GM21515 (cell line): ENCODE measurements around the gene ATXN7L1.
A peak's percentile ranks its signal among the peaks of the same experiment; 100 is the strongest.

Source experiments
- ATAC-seq: cut with Tn5 transposase; IDR thresholded peaks from one replicate; pipeline ENCODE4 v1.9.1; 2021; ENCODE audit not compliant: unreplicated experiment

Gene ATXN7L1

DNA sequence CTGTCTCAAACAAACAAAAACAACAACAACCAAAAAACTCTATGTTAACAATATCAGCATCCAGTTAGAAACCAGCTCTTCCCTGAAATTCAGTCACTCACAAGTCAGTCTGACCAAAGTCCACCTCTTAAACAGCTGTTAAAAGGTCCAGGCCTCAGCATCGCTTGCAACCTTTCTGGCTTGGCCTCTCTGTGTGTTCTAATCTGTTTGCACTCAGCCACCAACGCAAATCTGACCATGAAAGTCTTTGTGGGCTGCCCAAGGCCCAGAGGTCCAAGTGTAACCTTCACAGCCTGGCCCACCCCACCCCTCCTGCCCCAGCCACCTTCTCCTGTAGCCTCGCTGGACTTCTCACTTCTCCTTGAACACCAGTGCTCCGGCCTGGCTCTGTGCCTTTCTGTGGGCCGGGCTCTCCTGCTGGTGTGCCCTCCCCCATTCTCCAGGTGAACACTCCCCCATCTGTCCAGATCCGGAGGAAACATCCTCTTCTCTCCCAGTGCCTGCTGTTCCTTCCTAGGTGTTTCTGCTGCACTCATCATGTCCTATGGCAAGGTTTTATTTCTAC is 222.9 kb downstream of the ATXN7L1 start:
- no peak for ATAC-seq

DNA sequence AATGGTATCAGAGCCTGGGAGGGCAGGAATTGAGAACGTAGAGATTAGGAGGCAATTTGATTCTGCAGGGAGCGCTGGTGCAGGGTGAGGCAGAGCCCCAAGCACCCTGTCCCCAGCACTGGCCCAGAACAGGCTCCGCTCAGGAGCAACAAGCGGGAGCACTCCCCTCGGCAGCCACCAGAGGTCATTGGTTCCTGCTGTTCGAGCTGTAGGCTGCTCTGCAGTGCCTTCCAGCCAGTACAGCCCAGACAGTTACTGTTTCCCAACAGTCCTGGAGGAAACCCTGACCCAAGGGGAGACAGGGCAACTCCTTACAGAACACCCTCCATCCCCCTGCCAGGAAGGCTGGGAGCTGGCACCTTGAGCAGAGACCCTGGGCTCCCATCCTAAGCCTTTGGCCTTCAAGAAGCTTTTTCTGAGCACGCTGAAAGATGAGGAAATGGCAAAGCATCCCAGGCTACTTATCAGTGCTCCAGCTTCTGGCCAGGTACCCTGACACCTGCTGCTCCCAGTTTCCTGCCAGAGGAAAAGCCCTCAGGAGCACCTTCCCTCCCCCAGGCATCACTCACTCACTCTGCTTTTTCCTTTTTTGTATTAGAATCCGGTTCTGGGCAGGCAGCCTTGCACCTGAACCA is 223.9 kb downstream of the ATXN7L1 start:
- peak; percentile 72 for ATAC-seq

DNA sequence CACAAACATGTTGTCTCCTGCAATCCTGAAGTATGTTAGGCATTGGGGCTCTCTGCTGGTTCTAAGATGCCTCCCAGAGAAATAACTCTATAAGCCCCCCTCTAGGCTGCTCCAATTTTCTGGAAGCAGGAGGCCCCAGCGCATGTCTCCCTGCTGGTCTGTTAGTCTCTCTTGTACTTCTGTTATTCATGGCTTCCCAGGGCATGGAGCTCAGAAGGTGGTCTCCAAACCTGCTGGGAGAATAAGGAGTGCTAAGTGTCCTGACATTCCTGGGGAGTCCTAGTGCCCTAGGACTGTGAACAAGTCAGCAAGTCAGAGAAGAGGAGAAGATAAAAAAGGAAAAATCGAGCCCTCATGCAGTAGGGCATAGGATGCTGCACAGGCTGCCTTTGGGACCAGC is 224.6 kb downstream of the ATXN7L1 start:
- ATAC-seq: no peak

DNA sequence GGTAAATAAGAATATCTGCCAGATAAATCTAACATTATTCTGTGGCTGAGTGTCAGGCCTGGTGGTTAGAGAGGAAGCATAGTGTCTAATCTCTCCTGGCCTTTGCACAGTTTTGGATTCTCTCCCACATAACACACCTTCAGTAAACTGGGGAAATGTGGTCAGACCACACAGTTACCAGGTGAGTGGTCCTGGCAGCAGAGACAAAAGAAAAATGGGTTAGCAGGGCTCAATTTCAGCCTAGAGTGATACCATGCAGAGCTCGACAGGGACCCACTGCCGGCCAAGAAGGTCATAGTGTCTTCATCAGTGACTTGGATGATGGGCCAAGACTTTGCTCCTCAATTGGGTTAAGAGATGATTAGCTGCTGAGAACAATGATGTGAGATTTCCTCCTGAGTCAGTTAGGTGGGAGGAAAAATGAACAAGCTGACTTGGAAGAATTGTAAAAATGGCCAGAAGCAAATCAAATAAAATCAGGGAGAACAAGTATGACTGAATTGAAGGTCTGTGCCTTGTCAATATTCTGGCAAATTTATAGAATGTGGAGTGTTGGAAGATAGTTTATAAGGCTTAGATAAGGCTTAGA is 225.9 kb downstream of the ATXN7L1 start:
- no peak for ATAC-seq

DNA sequence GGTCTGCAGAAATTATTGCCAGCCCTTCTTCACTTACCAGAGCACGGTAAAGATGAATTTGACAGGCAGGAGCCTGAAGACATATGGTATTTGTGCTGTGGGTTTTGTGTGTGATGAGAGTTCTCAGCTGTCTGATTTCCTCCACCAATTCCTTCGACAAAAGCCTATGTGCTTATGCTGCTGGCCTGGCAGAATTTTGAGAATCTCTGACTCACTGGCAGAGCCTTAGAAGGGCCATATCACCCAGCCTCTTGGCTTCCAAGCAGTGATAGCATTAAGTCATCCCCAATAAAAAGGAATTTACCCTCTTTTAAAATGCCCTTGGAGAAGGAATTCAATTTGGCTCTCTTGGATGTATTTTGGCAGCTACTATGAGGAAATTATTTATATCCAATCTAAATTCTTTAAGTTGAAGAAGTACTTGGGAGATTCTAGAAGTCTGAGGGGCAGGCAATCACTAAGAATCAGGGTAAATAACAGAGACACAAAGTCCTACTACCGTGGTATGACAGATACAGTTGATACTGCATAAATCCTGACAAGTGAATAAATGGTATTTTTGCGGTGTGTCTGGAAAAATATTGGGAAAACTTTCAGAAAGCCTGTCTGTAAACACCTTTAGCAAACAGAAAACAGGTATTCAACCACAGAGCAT is 226.5 kb downstream of the ATXN7L1 start:
- ATAC-seq: no peak

DNA sequence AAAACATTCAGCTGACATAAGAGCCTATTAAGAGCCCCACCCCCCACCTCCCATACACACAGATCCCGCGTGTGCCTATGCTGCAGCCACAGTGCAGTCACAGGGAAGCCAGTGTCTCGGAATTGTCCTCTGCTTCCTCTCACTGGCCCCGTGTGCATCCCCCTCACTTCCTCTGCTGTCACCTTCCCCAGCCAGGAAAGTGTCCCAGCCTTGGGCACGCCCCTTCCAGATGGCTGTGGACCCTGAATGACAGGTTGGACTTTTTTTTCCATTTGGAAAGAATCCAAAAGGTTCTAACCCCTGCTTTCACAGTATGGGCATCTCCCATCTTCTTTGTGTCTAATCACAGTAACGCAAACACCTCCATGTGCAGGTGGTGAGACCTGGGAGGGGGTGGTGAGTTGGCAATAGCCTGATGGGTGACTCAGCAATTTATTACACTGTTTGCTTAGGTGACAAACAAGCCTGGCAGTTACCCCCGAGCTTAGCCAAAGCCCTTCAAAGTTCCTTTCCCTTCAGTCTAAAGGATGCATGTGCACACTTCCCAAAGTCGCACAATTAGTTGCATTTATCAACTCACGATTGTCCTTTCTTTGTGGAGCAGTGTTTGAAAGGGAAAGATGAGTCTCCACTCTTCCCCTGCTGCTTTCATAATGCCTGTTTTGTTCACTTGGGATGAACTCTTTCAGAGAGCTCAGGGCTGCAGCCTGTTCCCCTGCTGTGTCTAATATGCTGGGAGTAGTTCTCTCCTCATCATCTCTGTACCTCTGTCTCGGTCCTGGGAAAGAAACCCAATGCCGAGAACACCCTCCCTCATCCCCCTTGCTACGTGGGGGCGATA is 227.6 kb downstream of the ATXN7L1 start:
- ATAC-seq: no peak

DNA sequence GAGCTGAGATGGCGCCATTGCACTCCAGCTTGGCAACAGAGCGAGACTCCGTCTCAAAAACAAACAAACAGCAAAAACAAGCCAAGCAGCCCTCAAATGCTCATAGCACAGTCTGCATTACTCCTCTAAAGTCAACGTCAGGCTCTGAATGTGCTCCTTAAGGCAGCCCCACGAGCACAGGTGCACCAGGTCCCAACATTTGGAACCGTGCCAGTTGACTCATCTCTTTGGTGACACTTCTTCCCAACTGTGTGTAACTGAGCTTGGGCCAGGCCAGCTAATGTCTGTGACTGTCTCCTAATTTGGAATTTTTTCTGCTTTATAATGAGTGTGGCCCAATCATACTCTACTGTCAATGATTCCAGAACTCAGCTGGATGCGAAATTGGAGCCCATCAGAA is 228.8 kb downstream of the ATXN7L1 start:
- ATAC-seq: no peak

DNA sequence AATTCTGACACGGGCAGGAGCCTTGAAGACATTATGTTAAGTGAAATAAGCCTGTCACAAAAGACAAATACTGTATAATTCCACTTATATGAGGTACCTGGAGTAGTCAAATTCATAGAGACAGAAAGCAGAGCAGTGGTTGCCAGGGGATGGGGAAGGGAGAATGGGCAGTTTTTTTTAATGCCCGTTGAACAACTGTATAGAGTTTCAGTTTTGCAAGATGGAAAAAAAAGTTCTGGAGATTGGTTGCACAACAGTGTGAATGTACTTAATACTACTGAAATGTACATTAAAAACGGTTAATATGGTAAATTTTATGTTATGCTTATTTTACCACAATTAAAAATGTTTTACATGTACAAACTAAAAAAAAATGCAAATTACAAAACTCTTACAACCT is 231.5 kb downstream of the ATXN7L1 start:
- ATAC-seq: no peak

DNA sequence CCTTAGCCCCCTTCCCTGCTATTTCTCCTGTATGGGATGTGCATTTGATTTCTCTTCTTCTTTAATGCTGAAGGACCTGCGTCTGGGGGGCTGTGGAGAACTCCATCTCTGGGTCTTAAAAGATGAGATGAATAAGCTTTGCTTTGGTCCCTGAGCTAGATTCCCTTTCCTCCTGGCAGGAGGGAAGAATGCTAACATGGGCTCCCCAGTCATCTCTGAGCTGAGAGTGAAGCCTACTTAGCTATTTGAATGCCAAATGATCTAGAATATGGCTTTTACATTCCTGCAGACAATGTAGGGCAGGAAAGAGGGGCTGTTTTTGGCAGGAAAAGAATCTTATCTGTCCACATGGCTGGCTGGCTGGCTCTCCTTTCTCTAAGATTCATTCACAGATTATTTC is 232.5 kb downstream of the ATXN7L1 start:
- ATAC-seq: no peak

DNA sequence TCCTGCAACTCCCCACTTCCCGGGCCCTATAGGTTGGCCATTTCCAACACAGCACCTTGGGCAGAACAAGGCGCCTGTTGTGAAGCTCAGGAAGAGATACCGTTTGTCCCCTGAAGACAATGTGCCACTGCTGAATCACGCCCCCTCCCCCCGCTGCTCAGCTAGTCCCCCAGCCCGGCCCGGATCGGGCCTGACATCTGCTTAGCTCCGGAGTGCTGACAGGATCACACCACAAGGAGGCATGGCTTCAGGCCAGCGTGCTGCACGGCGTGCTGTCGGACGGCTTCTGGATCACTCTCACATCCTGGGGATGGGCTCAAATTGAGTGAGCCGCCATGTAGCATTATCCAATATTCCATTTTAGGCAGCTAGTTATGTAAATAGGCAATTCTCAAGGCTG is 233.0 kb downstream of the ATXN7L1 start:
- no peak for ATAC-seq

DNA sequence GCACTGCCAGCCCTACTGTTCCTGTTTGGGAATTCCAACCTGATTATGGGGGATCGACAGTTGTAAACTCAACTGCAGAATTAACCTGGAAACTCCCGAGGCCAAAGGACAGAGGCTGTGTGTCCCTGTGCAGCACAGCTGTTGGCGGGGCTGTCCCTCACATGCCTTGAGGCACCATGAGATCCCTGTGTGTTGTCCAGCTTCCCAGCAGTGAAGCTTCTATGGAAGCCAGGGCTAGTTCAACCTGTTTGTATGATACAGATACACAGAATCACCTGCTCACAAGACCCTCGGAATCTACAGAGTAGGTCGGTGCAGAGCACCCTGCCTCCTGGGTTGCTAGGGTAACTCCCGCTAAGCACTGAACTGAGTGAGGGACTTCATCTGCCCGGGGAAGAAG is 234.1 kb downstream of the ATXN7L1 start:
- ATAC-seq: no peak

DNA sequence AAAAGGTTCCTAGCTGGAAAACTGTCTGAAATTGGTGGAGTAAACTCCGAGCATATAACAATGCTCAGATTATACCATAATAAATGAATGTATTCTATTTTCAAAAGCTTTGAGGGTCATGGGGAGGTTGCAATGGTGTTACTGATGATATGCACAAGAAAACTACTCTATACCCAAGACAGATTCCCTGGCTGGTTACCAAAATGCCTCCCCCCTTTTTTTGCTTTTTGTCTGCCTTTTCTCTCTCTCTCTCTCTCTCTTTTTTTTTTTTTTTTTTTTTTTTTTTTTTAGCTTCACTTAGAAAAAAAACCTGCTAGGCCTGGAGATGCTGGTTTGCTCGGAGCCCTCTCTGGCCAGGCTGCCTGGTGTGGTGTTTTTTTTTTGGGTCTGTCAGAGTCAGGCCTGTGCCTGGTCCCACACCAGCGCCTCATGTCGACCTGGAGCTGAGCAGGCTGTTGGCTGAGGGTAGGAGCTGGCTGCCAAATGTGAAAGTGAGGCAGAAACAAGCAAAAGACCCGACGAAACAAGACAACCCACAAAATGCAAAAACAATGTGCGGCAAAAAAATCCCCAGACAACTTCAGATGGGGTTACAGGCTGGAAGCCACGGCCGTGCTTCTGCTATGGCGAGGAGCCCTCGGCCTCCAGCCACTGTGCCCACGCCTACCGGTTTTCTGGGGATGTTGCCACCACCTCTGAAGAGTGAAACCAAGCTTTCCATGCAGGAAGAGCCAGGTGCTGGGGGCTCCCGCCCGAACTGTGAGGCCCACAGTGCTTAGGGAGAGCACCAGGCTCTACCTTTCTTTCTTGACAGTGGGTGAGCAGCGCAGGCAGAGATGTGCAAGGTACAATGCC is 235.2 kb downstream of the ATXN7L1 start:
- no peak for ATAC-seq

DNA sequence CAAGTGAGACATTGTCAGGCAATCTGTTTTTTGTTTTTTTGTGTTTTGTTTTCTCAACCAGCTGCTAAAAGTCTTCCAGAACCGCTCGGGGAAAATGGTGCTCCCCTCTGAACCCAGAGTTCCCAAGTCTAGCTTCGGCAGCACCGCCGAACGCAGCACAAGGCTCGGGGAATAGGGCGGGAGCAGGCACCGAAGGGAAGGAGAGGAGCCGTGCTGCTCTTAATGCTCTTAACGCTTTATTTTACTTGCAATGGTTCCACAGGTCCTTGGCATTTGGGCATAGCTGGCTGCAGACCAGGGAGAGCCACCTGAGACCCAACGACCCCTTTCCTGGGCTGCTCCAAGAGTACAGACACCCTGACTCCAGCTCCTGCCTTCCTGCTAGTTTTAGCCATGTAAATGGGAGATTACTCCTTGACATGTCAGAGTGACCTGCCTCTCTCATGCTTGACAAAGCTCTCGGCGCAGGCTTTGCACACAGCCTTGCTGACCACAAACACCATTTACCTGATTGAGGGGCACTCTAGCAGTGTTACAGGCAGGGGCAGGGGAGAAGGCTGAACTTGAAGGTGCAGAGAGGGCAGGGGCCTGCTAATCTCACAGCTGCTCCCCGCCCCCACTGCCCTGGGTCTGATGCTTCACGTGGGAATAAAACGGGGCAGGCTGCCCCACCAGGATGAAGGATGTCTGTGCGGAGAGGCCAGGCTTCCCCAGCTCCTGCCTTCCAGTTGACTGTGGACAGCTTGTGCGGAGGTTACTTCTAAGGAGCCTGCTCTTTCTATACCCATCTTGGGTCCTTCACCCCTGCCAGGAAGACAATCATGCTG is 236.5 kb downstream of the ATXN7L1 start:
- no peak for ATAC-seq

DNA sequence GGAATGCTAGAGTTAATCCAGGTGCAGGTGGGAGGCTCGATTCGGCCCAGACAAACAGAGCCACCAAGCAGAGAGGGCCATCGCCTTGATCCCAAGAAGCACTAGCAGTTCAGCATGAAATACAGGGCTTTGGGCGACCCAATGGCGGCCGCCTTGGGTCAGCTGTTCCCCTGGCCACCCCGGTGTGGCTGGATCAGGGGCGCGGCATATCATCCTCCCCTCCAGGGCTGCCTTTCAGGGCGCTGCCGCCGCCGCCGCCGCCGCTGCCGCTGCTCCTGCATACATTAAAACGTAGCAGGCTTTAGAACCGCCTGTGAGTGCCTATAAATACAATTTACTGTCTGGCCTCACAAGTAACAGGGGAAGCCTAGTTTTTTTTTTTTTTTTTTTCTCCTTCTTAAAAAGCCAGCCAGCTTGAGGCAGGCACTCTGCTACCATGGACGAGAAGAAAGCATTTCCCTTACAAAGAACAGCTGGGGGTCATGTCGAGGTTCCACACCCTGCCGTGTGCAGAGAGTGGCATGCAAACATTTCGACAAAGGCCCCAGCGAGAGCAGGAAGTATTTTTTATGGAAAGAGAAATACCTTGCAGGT is 237.4 kb downstream of the ATXN7L1 start:
- ATAC-seq: no peak

DNA sequence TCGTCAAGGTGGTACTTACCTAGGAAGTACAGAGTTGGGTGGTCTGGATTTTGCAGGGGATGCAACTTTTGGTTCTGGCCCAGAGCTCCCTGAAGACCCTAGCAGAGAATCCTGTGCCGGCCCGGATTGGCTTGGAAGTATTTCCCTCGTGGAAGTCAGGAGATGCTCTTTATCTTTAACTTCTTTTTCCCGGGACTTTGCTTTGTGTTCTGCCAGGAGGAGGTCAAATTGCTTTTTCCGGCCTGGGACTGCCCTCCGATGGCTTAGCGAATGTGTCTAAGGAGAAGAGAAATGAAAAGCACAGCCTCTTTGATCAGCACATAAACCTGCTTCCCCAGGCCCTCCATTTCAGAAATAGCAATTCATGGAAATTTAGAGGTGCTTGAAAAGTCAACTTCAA is 238.1 kb downstream of the ATXN7L1 start:
- no peak for ATAC-seq

DNA sequence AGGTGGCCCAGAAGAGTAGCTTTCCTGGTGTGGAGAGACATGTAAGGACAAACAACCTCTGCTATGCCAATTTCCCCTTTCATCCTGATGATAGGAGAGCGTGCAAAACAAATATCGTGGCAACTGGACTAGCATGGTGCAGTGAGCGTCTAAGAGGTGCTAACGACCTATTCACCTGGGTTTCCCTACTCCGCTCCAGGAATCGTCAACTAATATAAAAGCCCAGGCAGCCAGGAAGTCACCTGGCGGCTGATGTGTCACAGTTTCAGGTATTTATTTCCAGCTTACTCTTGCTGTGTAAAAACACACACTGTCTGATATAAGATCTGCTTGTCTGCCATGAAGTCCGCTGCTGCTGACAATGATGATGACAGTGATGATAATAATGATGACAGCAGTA is 238.6 kb downstream of the ATXN7L1 start:
- no peak for ATAC-seq

DNA sequence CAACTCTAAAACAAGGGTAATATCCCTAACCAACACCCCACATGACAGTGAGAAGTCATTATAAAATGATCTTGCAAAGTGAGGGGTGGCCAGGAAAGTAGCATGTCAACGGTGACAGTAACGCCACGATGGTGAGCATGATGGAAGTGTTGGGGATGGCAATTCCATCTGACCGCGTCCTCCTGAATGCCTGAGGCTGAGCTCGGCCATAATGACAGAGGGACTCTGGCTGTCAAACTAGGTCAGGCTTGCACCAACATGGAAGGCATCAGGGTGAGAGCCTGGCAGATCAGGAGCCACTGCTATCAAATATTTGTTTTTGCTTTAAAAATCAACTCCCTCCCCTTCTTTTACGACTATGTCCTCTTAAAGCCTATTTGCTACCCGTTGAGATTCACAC is 239.4 kb downstream of the ATXN7L1 start:
- ATAC-seq: no peak

DNA sequence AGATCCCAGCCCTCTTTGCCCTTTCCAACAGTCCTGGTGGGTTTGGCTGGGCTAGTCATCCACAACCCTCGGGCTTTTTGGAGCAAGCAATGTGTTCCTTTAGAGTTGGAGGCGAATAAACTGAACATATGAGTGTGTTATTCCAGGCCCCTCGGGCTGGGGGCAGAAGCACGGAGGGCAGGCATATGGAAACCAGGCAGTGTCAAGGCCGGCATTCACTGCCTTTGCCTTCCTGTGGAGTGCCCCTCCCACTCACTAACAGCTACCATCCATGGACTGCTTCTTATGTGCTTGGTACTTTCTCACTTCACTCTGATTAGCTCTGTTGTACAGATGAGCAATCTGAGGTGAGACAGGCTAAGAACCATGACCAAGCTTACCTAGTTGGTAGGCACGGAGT is 241.2 kb downstream of the ATXN7L1 start:
- ATAC-seq: no peak

DNA sequence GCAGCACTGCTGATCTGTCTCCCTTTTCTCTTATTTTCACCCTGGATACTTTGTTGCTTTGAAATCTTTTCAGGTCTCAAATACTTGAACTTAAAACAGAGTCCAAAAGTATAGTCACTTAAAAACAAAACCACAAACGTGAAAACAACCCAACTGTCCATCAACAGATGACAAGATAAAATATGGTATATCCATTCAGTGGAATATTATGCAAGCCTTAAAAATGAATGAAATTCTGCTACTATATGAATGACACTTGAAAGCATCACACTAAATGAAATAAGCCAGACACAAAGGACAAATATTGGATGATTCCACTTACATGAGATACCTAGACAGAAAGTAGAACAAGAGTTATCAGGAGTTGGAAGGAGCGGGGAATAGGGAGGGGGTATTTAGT is 250.4 kb downstream of the ATXN7L1 start:
- no peak for ATAC-seq
